HG02610 (cell line): ENCODE measurements around the gene FLG2.

Source experiments
- ATAC-seq: cut with Tn5 transposase; IDR thresholded peaks from one replicate; pipeline ENCODE4 v1.9.1; 2021; ENCODE audit warnings: mild to moderate bottlenecking, moderate library complexity; ENCODE audit not compliant: unreplicated experiment

Gene FLG2

DNA sequence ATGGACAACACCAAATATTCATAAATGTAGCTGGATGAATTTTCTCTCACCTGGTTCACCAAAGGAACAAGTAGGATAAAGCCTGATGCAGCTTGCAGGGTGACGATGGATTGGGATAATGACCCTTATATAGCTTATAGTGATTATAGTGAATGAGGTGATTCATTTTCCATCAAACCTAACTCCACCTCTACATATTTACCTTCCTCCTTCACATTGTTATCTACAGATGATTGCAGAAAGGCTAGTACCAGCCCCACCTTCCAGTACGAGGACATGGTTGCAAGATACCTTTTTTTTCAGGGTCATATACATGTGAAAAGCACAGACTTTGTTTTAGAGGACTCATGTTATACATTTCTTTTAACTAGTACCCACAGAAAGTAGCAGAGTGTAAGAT, at the start of gene FLG2:
FLG2 (minus strand) TSS at position 101 of the 400 bp plus-strand sequence. CDS start 1,122 bp downstream, outside the sequence.
- ATAC-seq = no peak

DNA sequence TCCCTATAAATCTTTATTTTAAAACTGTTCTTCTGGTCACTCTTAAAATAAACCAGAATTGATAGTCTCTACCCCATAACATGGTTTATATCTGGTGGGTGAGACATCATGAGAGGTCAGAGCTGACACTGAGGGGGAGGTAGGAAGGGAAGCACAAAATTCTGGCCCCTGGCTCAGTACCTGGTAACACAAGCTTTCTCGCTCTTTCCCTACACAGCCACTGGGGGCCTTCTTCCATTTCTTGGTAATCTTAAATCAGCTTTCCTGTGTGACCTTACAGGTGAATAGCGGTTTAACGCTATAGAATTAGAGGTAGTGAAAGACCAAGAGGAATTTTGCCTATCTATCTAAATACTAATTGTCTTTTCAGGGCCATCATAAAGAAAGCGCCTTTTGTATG, 48.9 kb upstream of the FLG2 start:
- no peak for ATAC-seq

DNA sequence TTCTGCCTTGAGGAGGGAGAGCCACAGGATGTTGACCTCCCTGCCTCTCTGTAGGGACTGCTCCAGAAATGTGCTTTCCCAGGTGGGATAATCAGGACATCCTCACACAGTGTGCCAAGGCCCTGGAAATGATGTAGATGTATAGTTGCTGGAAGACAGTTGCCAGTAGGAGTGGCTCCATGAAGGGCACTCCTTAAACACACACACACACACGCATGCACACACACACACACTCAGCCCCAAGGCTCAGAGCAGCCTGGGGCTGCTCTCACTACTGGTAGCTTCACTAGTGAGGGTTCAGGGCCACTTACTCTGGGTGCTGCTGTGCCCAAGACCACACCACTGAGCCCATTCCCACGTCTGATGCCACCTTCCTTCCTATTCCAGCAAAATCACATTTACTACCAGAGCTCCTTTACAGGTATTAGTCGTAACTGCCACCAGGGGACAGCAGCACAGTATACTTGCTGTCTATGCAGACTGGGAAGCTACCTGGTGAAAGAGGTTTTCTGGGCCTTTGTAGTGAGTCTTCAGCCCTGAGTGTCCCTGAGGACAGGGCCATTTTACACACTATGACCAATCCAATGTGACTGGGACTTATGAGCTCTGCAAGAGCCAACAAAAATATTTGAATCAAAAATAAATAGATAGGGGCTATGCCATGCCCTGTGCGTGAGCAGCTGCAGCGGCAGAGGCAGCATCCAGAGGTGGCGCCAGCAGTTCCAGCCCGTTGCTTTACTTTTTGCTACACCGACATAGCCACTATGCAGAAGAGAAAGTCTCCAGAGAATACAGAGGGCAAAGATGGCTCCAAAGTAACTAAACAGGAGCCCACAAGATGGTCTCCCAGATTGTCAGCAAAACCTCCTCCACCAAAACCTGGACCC, 39.2 kb upstream of the FLG2 start:
- ATAC-seq = no peak

DNA sequence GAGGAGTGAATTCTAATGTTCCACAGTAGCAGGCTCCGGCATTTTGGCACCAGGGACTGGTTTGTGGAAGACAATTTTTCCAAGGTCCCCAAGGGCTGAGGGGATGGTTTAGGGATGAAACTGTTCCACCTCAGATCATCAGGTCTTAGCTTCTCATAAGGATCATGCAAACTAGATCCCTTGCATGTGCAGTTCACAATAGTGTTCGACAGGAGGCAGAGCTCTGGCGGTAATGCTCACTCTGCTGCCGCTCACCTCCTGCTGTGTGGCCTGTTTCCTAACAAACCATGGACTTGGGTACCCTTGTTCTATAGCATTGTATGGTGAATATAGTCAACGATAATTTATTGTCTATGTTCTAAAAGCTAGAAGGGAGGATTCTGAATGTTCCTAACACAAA, 37.7 kb upstream of the FLG2 start:
- no peak for ATAC-seq

DNA sequence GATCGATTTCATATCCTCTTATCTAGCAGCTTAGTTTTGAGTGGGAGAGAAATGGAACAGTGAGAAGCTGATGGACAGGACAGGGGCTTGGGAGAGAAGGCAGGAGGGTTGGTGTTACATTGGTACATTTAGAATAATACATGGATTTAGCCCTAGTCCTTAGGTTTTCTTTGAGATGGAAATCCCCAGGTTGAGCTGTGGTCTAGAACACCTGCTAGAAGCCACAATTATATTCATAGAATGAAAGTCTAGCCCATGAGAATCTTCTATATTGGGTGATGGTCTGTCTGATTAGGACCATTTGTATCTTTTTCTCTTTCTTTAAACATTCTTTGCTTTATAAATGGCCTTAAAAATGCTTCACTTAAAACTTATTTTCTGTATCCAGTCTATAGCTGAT, 34.3 kb upstream of the FLG2 start:
- no peak for ATAC-seq

DNA sequence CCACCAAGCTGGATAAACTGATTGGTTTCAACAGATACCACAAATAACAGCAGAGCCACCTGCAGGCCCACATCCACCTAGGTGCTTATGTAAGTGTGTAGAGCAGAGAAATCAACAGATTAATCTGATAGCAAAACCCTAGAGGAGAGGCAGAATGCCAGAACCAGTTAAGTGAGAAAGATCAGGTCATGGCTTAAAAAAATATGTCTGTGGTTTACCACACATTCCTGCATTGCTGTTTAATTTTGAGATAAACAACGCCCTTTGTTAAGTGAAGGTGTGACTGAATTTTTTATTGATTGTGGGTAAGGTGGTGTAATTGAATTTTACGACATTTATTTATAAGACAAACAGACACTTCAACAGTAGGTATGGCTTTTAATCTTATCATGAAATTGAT, 33.1 kb upstream of the FLG2 start:
- ATAC-seq = no peak

DNA sequence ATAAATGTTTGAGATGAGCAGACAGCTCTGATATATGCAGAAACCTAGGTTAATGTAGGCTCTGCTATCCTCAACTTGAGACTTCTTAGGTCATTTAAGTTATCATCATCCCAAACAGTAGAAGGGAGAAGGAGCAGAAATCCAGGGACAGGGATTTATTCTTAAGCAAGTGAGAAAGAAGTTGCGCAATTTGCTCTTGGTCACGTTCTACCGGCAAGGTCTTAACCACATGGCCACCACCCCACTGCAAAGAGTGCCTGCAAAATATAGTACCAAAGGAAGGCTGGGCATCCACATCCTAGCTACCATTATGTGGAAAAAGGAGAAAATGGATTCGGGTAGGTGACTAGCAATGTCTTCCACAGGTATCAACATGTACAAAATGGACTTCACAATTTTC, 29.1 kb upstream of the FLG2 start:
- no peak for ATAC-seq

DNA sequence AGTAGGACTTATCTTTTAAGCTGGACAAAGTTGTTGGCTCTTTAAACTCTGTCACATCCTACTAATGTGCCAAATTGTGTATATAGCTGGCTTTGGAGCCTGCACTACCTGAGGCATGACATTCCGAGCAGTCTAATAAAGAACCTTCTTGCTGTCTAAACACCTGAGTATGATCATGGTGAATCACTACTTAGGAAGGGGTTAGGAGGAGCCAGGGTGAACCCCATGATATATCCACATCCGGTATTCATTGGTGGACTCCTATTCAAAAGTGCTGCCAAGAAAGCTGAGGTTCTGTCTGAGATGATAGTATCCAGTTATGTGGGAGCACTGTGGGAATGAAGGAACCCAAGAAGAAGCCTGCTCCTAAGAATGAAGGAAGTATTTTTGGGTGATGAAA, 27.1 kb upstream of the FLG2 start:
- ATAC-seq = no peak

DNA sequence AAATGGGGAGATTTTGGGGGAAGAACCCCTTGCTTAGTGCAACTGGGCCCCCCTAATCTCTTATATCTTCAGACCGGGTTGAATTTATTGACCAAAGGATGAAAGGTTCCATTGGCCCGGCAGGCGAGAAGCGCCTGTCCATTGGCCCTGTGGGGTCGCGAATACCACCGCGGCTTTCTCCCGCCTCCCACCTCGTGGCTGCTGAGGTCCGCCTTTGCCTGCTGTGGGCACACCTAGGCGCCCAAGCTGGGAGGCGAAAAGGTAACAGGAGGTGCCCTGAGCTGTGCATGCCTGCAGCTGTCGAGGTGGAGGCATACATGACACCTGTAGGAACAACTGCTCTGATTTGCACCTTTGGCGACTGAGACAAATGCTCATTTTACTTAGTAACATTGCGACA, 21.1 kb upstream of the FLG2 start:
- ATAC-seq = no peak

DNA sequence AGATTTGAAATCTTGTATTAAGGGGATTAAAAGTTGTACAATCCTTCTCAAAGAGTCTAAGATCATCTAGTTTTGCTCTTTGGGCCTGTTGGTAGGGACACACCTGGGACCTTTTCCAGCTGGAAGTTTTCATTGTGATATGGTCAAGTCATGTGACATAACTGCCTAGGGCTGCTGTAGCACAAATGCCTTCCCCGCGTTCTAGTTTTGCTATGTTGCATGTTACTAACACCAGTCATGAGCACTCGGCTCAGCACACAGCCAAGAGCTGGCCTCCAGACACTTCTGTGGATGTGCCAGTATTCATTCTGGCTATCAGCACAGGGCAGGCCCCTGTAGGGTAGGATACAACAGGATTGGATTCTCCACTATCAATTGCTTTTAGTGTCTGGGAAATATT, 14.6 kb upstream of the FLG2 start:
- no peak for ATAC-seq

DNA sequence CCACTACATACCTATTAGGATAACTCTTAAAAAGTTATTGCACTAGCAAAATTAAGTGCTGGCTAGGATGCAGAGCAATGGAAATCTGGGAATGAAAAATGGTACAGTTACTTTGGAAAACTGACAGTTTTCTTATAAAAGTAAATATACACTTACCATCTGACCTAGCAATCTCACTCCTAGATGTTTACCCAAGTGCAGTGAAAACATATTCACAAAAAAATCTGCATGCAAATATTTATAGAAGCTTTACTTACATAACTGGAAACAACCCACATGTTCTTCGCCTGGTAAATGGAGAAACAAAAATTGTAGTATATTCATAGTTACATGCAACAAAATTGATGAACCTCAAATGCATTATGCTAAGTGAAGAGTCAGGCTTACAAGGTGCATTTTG, 12.9 kb upstream of the FLG2 start:
- no peak for ATAC-seq

DNA sequence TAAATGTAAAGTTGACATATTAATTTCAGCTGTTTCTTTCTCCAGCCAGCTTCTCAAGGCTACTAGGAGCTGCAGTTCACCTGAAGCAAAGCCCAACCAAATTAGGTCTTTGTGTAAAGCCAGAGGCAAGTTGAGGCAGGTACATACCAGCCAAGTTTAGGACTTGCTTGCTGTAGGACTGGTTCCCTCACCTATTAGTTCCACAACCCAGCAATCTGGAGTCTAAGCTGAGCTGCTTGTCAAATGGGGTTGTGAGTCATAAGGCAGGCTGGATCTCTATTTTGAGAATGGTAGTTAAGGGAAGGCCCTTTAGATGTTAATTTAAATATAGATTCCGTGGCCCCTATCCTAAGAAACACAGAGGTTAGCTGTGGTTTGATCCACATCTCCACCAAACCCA, 7.6 kb upstream of the FLG2 start:
- ATAC-seq = no peak

DNA sequence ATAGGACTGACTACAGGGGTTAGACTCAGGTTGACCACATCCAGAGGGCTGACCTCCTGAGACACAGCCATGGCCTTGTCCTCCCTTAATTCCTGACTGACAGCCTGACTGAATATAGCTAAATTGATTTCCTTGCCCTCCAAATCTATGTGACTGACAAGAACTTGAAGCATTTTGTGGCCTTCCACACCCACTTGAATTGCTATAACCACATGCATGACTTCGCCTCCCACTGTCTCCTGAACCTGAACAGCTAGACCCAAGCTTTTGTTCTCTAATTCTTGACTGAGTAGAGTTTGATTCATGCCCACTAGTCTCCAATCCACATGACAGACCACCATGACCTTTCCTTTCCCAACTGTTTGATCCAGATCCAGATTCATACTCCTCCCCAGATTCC, 3.1 kb downstream of the FLG2 start:
- no peak for ATAC-seq

DNA sequence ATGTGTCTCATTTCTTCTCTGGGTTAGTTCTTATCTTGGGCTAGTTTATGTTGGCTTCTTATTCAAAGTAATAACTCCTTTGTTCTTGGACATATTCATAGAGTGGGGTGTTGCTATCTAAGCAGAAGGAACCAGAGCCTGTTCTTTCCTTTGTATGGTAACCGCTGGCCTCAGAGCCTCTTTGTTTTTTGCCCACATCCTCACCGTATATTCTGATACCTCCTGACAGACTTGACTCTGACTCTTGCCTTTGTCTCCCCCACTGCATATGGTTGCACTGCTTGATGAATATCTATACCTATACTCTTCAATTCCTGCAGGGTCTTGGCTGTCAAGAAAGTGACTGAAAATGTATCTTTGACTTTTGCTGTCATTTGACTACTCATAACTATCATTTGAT, 10.2 kb downstream of the FLG2 start:
- no peak for ATAC-seq

DNA sequence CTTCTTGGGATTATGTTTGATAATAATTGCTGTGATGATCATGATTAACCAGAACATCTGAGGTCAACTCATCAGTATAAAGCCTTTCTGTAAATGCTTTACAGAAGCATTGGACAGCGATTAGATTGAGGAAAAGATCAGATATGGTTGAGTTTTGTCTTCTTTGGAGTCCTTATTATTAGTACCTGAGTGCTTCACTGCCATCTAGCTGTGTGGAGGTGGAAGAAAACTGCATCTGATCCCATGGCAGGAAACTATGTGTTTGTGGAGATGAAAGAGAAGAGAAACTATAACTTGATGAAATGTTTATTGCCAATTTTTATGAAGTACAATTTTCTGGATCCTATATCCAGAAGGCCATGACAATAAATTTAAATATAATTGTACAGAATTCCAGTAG, 11.4 kb downstream of the FLG2 start:
- no peak for ATAC-seq

DNA sequence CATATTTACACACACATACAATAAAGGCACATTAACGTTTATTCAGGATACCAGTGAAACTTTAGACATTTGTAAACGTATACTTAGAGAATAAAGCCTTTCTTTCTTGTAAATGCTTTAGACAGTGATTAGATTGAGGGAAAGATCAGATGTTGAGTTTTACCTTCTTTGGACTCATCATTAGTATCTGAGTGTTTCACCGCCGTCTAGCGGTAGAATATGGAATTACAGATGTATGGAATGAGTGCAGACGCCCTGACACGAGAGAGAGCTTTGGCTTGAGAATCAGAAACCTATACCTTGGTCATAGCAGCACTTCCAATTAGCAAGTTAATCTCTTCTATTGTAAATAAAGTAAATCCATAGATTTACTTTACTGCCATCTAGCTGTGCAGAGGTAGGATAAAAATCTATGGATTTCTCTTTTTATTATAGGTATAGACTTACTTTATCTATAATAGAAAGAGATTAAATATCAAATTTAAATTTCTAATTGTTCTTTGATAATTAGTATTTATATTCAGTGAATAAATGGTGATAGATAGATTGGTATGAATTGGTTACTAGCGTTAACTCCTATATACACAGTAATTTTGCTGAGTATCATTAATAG, 12.6 kb downstream of the FLG2 start:
- no peak for ATAC-seq

DNA sequence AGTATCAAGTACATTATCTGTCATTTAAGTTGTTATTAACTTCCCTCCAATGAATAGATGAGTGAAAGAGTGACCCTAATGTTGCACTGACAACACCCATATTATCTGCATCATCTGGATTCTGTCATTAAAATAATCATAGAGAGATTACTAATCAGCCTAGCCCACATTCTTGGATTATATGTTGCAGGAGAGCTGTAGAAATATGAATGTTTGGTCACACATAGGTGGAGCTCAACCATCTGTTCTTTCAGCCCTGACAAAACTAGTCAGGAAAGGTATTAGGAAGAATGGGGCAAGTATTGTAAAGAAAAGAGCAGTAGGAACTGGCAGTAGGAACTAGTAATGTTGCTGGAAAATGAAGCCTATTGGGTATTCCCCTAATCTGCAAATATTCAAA, 15.4 kb downstream of the FLG2 start:
- no peak for ATAC-seq

DNA sequence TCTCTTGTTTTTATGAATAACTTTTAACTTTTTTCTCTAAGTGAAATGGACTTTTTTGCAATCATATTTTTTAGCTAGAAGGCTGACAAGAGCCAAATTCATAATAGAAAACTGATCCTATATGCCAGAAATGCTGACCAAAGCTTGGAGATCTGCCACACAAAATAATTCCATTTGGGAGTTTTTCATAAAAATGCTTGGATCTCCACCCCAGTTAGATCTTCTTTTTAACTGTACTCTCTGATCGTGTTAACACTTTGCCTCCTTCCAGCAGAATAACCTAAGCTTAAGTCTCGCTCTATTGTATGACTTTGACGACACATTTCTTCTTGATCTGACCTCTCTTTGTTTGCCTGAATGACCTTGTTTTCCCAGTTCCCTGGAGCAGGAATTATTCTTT, 16.8 kb downstream of the FLG2 start:
- no peak for ATAC-seq

DNA sequence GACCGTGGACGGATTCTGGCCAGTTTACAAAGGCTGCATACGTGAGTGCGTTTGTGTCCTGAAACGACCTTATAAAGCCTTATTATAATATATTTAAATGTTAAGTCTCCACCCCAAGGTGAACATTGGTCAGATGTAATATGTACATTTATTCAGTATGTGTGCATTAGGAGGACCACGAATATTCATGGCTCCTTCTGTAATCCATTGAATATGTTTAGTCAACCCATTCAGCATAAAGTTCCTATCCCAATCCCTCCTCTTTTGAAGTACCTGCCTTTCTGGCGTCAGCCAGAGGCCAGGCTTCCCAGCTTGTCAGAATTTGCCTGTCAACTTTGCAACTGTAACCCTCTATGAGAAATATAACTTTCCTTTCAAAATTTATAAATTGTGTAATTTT, 24.4 kb downstream of the FLG2 start:
- no peak for ATAC-seq

DNA sequence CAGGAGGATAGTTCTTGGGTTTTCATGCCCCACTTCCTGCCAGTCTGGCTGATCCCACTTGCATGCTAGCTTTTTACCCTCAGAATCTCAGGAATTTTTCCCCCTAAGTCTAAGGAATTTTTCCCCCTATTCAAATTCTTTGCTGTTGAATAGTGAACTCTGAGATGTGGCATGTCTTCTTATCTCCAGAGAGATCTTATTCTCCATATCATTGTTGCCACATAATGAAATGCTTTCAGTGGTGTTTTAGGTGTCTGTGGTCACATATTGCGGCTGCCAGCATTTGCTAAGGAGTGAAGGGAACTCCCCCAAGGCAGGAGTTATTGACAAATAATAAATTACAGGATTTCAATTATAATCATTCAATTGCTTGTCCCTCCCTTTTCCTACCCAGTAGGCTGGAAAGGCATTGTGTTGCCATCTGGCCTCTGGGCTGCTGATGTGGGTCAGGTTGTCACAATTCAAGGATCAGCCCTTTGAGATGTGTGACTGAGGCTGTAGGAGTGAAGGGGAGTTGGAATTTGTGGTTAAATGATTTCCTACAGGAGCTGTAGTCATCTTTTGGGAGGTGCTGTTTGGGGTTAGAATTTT, 30.9 kb downstream of the FLG2 start:
- ATAC-seq = no peak

DNA sequence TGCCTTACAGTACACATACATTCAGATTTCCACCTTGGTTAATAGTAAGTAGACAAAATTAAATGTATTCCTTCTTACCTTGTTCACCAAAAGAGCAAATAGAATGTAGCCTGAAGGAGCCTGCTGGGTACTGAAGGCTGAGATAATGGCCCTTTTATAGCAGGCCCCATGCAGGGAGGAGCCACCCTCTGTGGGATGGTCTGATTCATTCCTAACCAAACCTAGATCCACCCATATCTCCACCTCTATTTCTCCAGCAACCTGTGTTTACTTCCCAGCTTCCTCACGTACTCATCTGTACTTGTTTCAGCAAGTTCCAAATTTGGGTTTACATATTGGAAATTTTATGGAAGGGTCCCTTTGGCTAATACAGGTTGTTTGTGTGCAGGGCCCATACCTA, 34.7 kb downstream of the FLG2 start, which contains the start of gene FLG:
FLG (minus strand) TSS at position 129 of the 400 bp plus-strand sequence. CDS start 9,783 bp downstream, outside the sequence.
- no peak for ATAC-seq

DNA sequence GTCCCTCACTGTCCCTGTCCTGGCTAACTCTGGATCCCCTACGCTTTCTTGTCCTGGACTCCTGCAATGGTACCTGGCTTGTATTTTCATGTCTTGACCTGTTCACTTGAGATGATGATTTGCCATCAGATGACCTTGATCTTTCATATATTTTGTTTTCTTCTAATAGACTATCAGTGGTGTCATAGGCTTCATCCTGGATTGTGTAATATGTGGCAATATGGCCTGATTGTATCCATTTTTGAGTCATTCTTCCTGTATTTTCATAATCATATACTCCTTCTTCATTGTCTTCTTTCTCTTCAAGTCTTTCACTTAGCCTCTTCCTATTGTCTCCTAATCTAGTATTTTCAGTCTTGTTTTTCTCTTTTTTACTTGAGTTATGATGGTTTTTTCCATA, 45.8 kb downstream of the FLG2 start:
- no peak for ATAC-seq
